Kidney epithelial cell (primary cell): Measurements from ENCODE around the gene CDC42EP3. TPM values are rescaled to one million over a fixed set of nuclear protein-coding genes. Genes with fewer than 3 reads are reported as not detected.

Experiments
- DNase-seq: peaks from one replicate; pipeline ENCODE4 v3.0.0-alpha.2; 2010; ENCODE audit warnings: low read depth
- H3K27me3 ChIP-seq: 2 replicates; pipeline ENCODE4 v1.6.0; 2011; ENCODE audit warnings: low read length; ENCODE audit not compliant: control insufficient read depth, insufficient read depth
- H3K36me3 ChIP-seq: 2 replicates; pipeline ENCODE4 v1.5.1; 2011; ENCODE audit warnings: low read length; ENCODE audit not compliant: control insufficient read depth, insufficient read depth
- H3K4me3 ChIP-seq: 2 replicates; pipeline ENCODE4 v1.5.1; 2011; ENCODE audit warnings: low read depth, mild to moderate bottlenecking, control low read depth, low read length
- total RNA-seq: library from RNA; depleted of rRNA; stranded (reverse); fragments of >200 nt; gene quantifications from 2 replicates; pipeline ENCODE4 v1.2.3, GENCODE V29; 2015
- TF ChIP-seq, protein P1 (sequence below): IDR thresholded peaks from 2 replicates; pipeline ENCODE4 v1.5.1; 2011; ENCODE audit warnings: mild to moderate bottlenecking, moderate library complexity, low read length, control low read depth, inconsistent platforms; ENCODE audit not compliant: insufficient read depth, poor library complexity, severe bottlenecking

Gene CDC42EP3
- total RNA-seq, 1 donor from 2014 or later: 68.7 TPM

DNA sequence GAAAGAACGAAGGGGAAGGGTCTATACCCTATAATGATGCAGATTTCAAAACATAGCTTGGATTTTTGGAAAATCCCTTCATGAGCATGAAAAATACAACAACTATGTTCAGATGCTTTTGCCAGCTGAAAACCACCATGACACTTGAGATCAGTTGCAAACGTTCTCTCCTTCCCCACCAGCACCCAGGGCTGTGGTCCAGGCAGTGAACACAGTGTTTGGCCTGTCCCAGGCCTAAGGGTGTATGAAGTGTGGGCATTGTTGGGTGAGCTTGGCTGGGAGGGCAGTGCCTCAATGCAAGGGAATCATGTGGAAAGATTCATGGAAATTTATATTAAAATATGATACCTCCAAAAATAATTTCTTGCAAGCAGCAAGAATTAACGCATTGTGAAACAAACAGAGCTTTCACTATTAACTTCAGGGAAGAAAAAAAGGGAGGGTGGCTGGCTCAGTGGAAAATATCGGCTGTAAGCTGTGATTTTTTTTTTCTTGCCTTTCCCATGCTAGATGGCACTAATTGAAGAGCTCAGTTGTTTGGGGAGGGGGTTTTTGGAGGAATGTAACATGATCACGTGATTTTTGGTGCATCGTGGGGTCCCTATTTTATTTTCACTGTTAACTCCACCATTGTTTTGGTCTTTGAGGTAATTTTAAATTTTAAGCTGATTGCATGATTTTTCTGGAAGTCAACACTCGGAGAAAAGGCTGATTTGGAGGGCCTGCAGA, 52.0 kb downstream of the CDC42EP3 start:
- no peak for DNase-seq
- Histone ChIP-seq H3K36me3 (no peaks in the 10 kb centered on the region), H3K27me3 (no peaks in the 10 kb centered on the region), H3K4me3 (no peak overlapping the region)
- TF ChIP-seq, protein P1, sequence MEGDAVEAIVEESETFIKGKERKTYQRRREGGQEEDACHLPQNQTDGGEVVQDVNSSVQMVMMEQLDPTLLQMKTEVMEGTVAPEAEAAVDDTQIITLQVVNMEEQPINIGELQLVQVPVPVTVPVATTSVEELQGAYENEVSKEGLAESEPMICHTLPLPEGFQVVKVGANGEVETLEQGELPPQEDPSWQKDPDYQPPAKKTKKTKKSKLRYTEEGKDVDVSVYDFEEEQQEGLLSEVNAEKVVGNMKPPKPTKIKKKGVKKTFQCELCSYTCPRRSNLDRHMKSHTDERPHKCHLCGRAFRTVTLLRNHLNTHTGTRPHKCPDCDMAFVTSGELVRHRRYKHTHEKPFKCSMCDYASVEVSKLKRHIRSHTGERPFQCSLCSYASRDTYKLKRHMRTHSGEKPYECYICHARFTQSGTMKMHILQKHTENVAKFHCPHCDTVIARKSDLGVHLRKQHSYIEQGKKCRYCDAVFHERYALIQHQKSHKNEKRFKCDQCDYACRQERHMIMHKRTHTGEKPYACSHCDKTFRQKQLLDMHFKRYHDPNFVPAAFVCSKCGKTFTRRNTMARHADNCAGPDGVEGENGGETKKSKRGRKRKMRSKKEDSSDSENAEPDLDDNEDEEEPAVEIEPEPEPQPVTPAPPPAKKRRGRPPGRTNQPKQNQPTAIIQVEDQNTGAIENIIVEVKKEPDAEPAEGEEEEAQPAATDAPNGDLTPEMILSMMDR: no peak

DNA sequence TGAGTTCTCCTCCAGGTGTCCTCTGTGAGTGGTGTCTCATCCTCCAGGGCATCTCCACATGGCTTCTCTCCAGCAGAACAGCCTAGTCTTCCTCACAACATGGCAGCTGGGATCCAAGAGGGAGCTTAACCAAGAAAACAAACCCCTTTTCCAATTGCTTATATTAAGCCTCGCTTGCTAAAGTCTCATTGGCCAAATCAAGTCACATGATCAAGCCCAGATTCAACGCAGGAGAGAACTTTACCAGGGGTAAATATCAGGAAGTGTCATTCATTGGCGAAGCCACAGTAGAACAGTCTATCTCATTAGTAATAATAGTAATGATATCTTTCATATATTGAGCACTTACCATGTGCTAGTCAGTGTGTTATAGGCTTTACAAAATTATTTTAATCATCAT, 53.1 kb downstream of the CDC42EP3 start:
- TF ChIP-seq, protein P1: no peak
- H3K27me3 ChIP-seq: no peaks in the 10 kb centered on the region
- no peak for DNase-seq
- no peak overlapping the region for H3K4me3 ChIP-seq
- H3K36me3 ChIP-seq: no peaks in the 10 kb centered on the region

DNA sequence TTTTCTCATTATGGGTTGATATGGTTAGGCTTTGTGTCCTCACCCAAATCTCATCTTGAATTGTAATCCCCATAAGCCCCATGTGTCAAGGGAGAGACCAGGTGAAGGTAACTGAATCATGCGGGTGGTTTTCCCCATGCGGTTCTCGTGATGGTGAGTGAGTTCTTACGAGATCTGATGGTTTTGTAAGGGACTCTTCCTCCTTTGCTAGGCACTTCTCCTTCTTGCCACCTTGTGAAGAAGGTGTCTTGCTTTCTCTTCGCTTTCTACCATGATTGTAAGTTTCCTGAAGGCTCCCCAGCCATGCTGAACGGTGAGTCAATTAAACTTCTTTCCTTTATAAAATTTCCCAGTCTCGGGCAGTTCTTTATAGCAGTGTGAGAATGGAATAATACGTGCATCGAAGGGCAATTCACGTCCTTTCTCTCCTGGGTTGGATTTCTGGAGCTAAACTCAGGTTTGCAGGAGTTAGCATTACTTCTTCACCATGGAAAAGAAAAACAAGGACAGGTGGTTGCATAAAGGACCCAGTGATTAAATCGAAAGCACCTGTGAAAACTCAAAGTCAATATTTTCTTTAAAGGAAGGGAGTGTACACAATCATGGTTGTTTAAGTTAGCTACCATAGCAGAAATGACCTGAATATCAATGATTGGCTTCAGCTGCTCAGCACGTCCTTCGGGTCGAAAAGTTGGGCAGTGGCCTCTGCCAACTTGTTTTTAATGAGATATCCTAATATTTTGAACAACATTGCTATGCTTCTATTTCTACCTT, 54.1 kb downstream of the CDC42EP3 start:
- H3K4me3 ChIP-seq: no peak overlapping the region
- TF ChIP-seq, protein P1: no peak
- H3K27me3 ChIP-seq: no peaks in the 10 kb centered on the region
- no peaks in the 10 kb centered on the region for H3K36me3 ChIP-seq
- no peak for DNase-seq

DNA sequence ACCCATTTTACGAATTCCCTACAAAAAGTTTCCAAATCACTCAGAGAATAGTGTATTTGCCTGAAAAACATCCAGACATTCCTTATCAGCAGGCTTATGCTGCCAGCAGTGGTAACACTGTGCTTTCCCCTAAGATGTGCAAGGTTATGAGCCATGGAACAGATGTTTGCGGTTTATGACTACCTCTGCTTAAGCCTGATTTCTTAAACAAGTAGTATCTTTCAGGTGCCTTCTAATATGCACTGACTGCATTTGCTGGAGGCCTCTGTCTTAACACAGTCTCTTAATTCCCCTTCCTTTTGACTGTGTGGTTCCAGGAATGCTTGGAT, 54.8 kb downstream of the CDC42EP3 start:
- Histone ChIP-seq H3K27me3 (no peaks in the 10 kb centered on the region), H3K36me3 (no peaks in the 10 kb centered on the region), H3K4me3 (no peak overlapping the region)
- TF ChIP-seq, protein P1: no peak
- DNase-seq: no peak

DNA sequence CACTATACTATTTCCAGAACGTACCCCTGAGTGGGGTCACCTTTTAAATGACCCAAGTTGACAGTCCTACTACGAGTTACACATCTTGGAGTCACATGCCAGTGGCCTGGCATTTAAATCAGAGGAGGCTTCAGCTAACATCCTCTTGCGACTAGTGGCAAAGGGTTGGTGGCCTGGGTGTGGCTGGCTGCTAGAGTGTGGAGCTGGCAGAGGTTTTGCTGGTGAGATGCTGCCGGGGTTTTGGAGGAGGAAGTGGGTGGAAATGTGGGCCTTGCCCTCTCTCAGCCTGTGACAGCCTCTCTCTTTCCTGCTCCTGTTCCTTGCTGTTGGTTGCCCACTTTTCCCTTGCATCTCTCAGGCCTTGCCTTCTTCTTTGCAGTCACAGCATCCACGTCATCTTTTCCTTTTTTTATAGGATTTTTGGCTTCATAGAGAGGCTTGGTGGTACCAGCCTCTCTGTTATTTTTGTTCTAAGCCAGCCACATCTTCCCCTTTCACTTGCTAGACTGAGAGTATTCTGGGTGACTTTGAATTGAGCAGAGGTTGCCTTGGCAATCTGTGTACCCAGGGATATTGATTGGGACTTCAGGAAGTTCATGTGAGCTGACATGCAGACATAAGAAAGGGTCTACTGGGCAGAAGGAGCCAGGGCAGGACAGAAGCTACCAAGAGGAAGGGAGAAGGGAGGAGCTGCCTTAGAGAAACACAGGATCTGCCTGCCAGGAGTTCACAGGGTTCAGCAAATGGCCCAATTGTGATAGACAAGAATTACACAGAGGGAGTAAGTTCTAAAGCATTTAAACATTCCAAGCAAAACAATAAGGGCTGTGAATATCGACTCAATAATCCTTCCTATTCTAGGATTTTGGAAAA, 55.4 kb downstream of the CDC42EP3 start:
- Histone ChIP-seq H3K36me3 (no peaks in the 10 kb centered on the region), H3K27me3 (no peaks in the 10 kb centered on the region), H3K4me3 (no peak overlapping the region)
- DNase-seq: no peak
- TF ChIP-seq, protein P1: no peak
